ENCODE results near the gene SERTAD2. TPM values are rescaled to one million over a fixed set of nuclear protein-coding genes. Genes with fewer than 3 reads are reported as not detected.
A peak's percentile ranks its signal among the peaks of the same experiment; 100 is the strongest.

The SERTAD2 gene
- total RNA-seq, 2 donors from 2014 or later, result 15.6 to 23.9 TPM

DNA sequence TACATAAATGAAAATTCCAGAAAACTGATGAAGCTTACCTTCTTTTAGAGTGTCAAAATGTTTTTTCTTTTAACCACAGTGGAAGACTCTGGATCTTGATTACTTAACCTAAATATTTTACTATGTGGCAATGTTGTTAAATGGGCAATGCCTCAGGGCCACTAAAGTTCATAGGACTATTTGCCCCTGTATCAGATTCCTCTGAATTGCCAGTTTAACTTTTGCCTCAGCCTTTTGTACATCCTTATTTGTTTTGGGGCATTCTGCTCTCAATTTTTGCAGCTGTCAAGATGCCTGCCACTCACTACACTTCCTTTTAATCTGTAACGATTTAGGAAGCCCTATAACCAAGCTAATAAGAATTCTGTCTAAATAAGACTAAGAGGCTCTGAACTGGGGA is 31.7 kb upstream of the SERTAD2 start:
- Mint-ChIP-seq H3K4me1 (ENCODE audit: low read depth in 2 of 2) (peaks cover 2 to 4% of the 10 kb centered on the region in 2 donors), H3K27me3 (peaks cover 5 to 7% of the 10 kb centered on the region in 2 donors), H3K9me3 (no peaks in the 10 kb centered on the region), H3K36me3 (no peaks in the 10 kb centered on the region), H3K4me3 (no peak overlapping the region), H3K27ac (no peak overlapping the region)
- DNase-seq (ENCODE audit: low spot score), result no peak
- no peak for ATAC-seq

DNA sequence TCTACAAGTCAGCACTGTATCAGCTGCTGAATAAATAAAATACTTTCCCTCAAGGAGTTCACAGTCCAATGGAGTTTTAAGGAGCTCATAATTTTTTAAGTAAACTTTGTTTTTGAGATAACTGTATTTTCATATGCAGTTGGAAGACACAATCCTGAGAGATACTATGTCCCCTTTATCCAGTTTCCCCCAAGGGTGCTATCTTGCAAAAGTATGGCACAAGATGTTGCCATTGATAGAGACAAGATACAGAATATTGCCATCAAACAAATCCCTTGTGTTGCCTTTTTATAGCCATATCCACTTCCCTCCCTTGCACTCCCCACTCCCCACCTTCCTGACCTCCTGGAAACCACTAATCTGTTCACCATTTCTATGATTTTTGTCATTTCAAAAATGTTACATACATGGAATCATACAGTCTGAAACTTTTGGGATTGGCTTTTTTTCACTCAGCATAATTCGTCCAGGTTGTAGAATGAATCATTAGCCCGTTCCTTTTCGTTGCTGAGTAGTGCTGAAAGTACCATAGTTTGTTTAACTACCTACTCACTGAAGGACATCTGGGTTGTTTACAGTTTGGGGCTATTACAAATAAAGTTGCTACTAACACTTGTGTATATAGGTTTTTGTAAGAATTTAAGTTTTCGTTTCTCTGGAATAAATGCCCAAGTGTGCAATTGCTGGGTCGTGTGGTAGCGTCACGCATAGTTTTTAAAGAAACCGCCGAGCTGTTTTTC is 30.2 kb upstream of the SERTAD2 start:
- no peak for ATAC-seq
- H3K9me3 Mint-ChIP-seq, result no peaks in the 10 kb centered on the region

DNA sequence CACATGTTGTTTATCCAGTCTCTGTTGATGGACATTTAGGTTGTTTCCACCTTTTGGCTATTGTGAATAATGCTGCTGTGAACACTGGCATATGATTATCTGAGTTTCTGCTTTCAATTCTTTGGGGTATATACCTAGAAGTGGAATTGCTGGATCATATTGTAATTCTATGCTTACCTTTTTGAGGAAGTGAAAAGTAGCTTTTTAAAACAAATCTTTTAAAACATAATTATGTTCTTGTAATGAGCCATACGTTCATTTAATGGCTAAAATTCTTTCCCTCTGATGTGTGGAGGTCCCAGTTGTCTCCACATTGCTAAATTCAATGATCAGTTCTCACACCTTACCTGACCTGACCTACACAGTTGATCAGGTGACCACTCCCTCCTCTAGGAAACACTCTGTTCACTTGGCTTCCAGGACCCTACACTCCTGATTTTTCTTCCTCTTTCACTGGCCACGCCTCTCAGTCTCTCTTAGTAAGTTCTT is 27.8 kb upstream of the SERTAD2 start:
- no peaks in the 10 kb centered on the region for H3K9me3 Mint-ChIP-seq
- H3K4me3 Mint-ChIP-seq, result no peak overlapping the region
- H3K27ac Mint-ChIP-seq, result no peak overlapping the region
- no peaks in the 10 kb centered on the region for H3K36me3 Mint-ChIP-seq
- H3K27me3 Mint-ChIP-seq, result no peaks in the 10 kb centered on the region
- H3K4me1 Mint-ChIP-seq (ENCODE audit: low read depth in 2 of 2), result peaks cover 8 to 11% of the 10 kb centered on the region in 2 donors
- DNase-seq (ENCODE audit: low spot score) (no peak), ATAC-seq (no peak)

More for the DNA sequence above, 30.2 kb upstream of the SERTAD2 start:
- DNase-seq (ENCODE audit: low spot score), result no peak
- Mint-ChIP-seq H3K4me3 (no peak overlapping the region), H3K27me3 (peaks cover 4 to 5% of the 10 kb centered on the region in 2 donors), H3K36me3 (no peaks in the 10 kb centered on the region), H3K27ac (no peak overlapping the region), H3K4me1 (ENCODE audit: low read depth in 2 of 2) (peaks cover 2 to 4% of the 10 kb centered on the region in 2 donors)

DNA sequence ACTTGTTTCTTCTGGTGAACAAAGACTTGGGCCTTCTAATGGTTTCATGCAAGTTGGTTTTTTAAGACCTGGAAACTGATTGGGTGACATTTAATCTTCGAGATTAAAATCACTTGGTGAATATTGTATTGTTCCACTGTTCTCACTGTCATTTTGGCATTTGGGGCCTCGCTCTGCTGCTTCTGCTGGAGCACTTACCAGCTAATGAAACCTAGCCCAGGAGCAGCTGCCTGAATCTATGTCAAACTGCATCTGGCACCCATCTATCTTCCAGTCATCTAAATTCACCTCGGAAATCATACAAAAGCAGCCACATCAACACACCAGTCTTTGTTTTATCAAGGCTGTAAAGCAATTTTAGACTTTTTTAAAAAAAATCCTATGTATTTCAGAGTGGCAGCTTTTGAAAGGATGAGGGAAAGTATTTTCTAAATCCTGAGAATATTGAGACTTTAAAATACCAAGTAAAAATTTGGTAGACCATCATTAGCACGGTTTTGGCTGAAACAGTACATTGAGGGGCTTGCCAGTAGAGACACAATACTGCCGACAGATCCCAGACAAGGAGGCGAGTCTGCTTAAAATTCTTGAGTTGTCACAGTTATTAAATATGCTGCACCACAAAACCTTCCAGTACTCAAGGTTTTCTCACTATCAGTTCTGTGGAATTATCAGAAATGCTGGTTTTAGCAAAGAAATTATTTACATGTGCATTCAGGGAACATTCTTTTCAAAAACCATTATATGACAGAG is 26.1 kb upstream of the SERTAD2 start:
- no peak for DNase-seq (ENCODE audit: low spot score)
- Mint-ChIP-seq H3K27ac (no peak overlapping the region), H3K4me1 (ENCODE audit: low read depth in 2 of 2) (peaks cover 8 to 11% of the 10 kb centered on the region in 2 donors), H3K36me3 (no peaks in the 10 kb centered on the region), H3K27me3 (no peaks in the 10 kb centered on the region), H3K9me3 (no peaks in the 10 kb centered on the region), H3K4me3 (no peak overlapping the region)
- no peak for ATAC-seq

DNA sequence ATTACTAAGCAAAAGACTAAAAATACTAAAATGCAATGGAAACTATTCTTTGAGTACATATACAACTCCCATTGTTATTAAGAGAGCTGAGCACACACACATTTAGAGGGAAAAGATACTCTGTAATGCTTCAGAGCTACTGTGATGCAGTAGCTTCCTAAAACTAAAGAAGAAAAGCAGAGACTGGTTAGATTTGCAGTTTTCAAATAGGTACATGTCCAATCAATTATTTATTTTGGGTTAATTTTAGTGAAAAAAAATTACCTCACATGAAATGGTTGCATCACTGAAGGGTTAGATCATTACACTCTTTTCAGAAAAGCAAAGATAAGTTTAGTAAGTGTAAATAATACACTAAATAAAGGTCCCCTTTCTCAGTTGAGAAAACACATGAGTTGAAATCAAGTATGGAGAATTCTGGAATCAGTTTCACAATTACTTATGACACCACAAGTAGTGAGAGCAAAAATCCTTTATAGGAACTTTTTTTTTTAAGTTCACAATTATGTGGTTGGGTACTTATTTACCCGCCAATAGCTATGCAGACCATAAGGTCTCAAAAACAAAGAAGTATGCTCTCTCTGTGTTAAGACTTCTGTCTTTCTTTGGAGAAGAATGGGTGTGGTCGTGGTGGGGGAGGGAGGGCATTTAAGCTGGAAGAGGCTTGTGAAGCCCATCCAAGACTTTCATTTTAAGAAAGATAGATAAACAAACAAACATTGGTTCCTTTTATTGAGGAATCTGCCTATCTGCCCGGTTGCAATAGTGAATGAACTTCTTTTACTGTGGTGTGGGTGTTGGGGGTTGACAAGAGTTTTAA is 25.3 kb upstream of the SERTAD2 start:
- peaks cover 8 to 11% of the 10 kb centered on the region in 2 donors for H3K4me1 Mint-ChIP-seq (ENCODE audit: low read depth in 2 of 2)
- H3K9me3 Mint-ChIP-seq, result no peaks in the 10 kb centered on the region
- H3K36me3 Mint-ChIP-seq, result no peaks in the 10 kb centered on the region
- no peak overlapping the region for H3K27ac Mint-ChIP-seq
- H3K4me3 Mint-ChIP-seq, result no peak overlapping the region
- DNase-seq (ENCODE audit: low spot score) (no peak), ATAC-seq (no peak)
- no peaks in the 10 kb centered on the region for H3K27me3 Mint-ChIP-seq

DNA sequence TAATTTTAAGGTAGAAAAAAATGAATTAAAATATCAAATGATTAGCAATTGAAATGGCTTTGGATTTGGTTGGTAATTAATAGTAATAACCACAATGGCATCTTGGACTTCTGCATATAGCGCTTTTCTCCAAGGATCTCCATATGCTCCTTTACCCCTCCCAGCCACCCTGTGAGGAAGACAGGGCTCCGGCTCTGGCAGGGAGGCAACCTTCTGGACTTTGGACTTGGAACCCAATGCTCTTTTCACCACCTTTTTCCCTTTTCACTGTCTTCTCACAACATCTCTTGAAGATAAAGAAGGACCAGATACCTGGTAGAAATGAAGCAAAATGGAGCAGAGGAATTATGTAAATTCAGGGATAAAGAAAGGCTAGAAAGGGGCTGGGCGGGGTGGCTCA is 23.8 kb upstream of the SERTAD2 start:
- Mint-ChIP-seq H3K9me3 (no peaks in the 10 kb centered on the region), H3K36me3 (no peaks in the 10 kb centered on the region), H3K27me3 (no peaks in the 10 kb centered on the region), H3K4me3 (no peak overlapping the region), H3K27ac (no peak overlapping the region), H3K4me1 (ENCODE audit: low read depth in 2 of 2) (peaks cover 8 to 12% of the 10 kb centered on the region in 2 donors)
- no peak for DNase-seq (ENCODE audit: low spot score)
- no peak for ATAC-seq

DNA sequence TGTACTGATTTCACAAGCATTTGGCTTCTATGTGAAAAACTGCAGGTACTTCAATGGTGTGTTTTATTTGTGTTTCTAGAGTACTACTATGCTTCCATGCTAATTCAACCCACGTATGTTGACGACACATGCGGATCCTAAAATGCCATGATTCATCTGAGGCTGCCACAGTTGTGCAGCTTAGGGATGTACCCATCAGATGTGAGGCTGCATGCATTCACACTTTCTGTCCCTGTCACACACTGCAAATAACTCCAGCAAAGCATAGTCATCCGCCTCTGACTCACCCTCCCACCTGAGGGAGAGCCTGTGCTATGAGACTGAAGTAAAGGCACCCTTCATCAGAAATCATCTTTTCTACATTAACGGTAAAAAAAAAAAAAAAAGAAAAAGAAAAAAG is 22.1 kb upstream of the SERTAD2 start:
- no peak overlapping the region for H3K27ac Mint-ChIP-seq
- DNase-seq (ENCODE audit: low spot score) (no peak), ATAC-seq (peak in 1 of 2 donors; percentile 73)
- no peaks in the 10 kb centered on the region for H3K27me3 Mint-ChIP-seq
- peaks cover 8 to 17% of the 10 kb centered on the region in 2 donors for H3K4me1 Mint-ChIP-seq (ENCODE audit: low read depth in 2 of 2)
- no peaks in the 10 kb centered on the region for H3K9me3 Mint-ChIP-seq
- H3K36me3 Mint-ChIP-seq, result no peaks in the 10 kb centered on the region
- no peak overlapping the region for H3K4me3 Mint-ChIP-seq

DNA sequence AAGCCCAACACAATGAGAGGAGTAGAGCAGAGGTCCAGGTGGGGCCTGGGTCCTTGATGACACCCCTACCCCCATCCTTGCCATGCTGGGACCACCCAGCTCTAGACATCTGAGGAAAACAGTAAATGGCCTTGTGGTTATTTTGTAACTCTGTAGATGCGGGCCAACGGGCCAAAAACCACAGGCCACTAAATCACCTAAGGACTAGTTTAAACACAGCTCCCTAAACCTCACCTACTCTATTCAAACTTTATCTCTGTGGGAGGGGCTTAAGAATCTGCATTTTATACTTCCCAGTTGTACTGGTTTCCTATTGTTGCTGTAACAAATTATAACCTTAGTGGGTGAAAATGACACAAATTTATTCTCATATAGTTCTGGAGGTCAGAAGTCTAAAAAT is 19.0 kb upstream of the SERTAD2 start:
- no peaks in the 10 kb centered on the region for H3K27me3 Mint-ChIP-seq
- ATAC-seq (no peak), DNase-seq (ENCODE audit: low spot score) (no peak)
- H3K4me3 Mint-ChIP-seq, result no peak overlapping the region
- H3K4me1 Mint-ChIP-seq (ENCODE audit: low read depth in 2 of 2), result peaks cover 0 to 10% of the 10 kb centered on the region in 2 donors
- no peaks in the 10 kb centered on the region for H3K36me3 Mint-ChIP-seq
- H3K27ac Mint-ChIP-seq, result no peak overlapping the region
- no peaks in the 10 kb centered on the region for H3K9me3 Mint-ChIP-seq

DNA sequence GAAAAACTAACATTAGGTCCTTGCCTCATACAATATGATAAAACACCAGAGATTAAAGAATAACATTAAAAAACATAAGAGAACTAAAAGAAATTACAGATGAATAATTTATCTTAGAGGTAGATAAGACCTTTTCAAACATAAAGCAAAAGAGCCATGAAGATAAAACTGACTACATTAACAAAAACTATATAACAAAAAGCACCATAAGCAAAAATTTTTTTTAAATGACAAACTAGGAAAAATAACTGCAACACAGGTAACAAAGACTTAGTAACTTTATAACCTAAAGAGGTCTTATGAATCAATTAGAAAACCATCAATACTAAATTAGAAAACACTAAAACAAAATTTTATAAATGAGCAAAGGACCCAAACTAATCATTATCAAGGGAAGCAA is 16.3 kb upstream of the SERTAD2 start:
- no peak overlapping the region for H3K4me3 Mint-ChIP-seq

DNA sequence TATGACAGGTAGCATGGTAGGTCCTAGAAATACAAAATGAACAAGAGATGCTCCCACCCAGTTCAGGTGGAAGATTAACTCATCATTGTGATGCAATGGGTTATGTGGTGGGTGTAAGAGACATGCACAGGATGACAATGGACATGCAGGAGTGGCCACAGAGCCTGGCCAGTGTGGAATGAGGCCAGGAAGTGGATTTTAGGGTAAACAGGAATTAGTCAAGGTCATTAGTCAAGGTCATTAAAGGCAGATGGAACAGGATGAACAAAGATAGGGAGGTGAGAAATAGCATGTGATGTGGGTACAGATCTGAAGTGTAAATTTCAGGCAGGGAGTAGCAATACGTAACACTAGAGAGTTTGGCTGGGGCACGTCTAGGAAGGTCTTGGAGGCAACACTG is 15.6 kb upstream of the SERTAD2 start:
- ATAC-seq (no peak), DNase-seq (ENCODE audit: low spot score) (no peak)
- Mint-ChIP-seq H3K36me3 (no peaks in the 10 kb centered on the region), H3K27ac (no peak overlapping the region), H3K27me3 (no peaks in the 10 kb centered on the region), H3K9me3 (no peaks in the 10 kb centered on the region), H3K4me1 (ENCODE audit: low read depth in 2 of 2) (peaks cover 8 to 22% of the 10 kb centered on the region in 2 donors), H3K4me3 (no peak overlapping the region)

More for the DNA sequence above, 16.3 kb upstream of the SERTAD2 start:
- Mint-ChIP-seq H3K36me3 (no peaks in the 10 kb centered on the region), H3K27me3 (no peaks in the 10 kb centered on the region), H3K9me3 (no peaks in the 10 kb centered on the region), H3K4me1 (ENCODE audit: low read depth in 2 of 2) (peaks cover 8 to 22% of the 10 kb centered on the region in 2 donors), H3K27ac (no peak overlapping the region)
- ATAC-seq (no peak), DNase-seq (ENCODE audit: low spot score) (no peak)

DNA sequence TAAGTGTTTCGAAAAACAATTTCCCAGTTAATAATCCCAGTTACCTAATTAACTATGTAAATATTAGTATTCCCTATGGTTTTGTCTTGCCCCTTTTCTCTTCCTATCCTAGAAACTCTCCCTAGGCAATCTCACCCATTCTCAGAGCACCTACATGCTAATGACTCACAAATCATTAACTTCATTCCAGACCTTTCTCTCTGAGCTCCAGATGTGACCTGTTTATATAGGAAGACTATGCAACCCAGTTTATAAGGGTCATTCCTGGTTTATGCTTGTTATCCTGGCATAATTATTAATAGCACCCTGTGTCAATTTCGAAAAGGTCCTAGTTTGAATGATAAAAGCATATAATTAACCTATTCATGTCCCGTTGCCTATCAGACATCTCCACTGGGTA is 14.8 kb upstream of the SERTAD2 start:
- Mint-ChIP-seq H3K27me3 (no peaks in the 10 kb centered on the region), H3K36me3 (no peaks in the 10 kb centered on the region)
- ATAC-seq, result no peak

DNA sequence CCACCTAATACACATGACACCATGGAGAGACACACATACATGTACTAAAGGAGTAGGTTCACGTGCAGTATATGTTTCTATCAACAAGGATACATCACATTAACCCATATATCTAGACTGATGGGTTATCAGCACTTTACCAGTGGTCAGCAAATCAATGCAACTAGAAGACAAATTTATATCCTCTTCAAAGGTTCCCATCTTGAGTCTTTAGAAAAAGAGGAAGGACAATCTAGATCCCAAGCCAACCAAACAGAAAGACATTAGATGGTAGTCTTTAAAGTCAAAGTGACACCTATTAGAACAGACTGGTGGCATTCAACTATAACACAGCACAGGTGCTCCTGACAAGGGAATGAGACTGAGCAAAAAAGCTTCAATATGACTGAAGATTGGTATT is 13.8 kb upstream of the SERTAD2 start:
- no peak for ATAC-seq
- no peak overlapping the region for H3K4me3 Mint-ChIP-seq
- H3K9me3 Mint-ChIP-seq, result no peaks in the 10 kb centered on the region

More for the DNA sequence above, 14.8 kb upstream of the SERTAD2 start:
- H3K4me1 Mint-ChIP-seq (ENCODE audit: low read depth in 2 of 2), result peaks cover 8 to 22% of the 10 kb centered on the region in 2 donors
- H3K9me3 Mint-ChIP-seq, result no peaks in the 10 kb centered on the region
- no peak for DNase-seq (ENCODE audit: low spot score)
- H3K4me3 Mint-ChIP-seq, result no peak overlapping the region
- H3K27ac Mint-ChIP-seq, result no peak overlapping the region

DNA sequence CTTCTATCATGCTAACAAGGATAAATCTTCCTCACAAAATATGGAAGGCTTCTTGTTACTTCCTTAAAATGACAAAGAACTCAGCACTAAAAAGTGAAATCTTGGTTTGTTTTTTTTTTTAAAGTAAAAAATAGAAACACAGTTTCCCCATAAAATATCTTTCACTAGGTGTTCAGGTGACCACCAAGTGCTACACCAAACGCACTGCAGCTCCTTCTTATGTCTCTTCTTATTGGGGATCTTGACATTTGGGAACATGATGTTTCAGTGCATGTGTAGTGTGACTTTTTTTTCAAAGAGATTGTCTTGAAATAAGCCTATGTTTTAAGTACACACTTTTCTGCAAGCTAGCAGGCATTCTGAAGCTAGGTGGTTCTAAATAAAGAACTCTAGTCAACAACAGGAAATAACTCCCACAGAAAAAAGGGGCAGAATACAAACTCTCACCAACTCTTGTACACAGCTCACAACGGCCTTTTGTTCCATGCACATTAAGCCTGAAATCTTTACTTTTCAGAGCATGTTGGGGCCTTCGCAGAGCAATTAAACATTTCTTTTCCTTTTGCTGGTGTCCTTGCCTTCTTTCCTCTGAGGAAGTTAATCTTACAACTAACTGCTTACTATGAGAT is 13.2 kb upstream of the SERTAD2 start:
- Mint-ChIP-seq H3K27me3 (no peaks in the 10 kb centered on the region), H3K36me3 (no peaks in the 10 kb centered on the region), H3K4me3 (no peak overlapping the region), H3K9me3 (no peaks in the 10 kb centered on the region), H3K27ac (no peak overlapping the region), H3K4me1 (ENCODE audit: low read depth in 2 of 2) (peaks cover 8 to 16% of the 10 kb centered on the region in 2 donors)
- no peak for ATAC-seq
- DNase-seq (ENCODE audit: low spot score), result no peak

More for the DNA sequence above, 13.8 kb upstream of the SERTAD2 start:
- no peaks in the 10 kb centered on the region for H3K36me3 Mint-ChIP-seq
- no peaks in the 10 kb centered on the region for H3K27me3 Mint-ChIP-seq
- no peak overlapping the region for H3K27ac Mint-ChIP-seq
- H3K4me1 Mint-ChIP-seq (ENCODE audit: low read depth in 2 of 2), result peaks cover 8 to 21% of the 10 kb centered on the region in 2 donors
- DNase-seq (ENCODE audit: low spot score), result no peak
